GM21737 (cell line): ENCODE results near the gene KLHL29.

Experiments
- ATAC-seq: cut with Tn5 transposase; IDR thresholded peaks from one replicate; pipeline ENCODE4 v1.9.1; 2021; ENCODE audit warnings: mild to moderate bottlenecking, moderate library complexity; ENCODE audit not compliant: unreplicated experiment

Gene KLHL29

DNA sequence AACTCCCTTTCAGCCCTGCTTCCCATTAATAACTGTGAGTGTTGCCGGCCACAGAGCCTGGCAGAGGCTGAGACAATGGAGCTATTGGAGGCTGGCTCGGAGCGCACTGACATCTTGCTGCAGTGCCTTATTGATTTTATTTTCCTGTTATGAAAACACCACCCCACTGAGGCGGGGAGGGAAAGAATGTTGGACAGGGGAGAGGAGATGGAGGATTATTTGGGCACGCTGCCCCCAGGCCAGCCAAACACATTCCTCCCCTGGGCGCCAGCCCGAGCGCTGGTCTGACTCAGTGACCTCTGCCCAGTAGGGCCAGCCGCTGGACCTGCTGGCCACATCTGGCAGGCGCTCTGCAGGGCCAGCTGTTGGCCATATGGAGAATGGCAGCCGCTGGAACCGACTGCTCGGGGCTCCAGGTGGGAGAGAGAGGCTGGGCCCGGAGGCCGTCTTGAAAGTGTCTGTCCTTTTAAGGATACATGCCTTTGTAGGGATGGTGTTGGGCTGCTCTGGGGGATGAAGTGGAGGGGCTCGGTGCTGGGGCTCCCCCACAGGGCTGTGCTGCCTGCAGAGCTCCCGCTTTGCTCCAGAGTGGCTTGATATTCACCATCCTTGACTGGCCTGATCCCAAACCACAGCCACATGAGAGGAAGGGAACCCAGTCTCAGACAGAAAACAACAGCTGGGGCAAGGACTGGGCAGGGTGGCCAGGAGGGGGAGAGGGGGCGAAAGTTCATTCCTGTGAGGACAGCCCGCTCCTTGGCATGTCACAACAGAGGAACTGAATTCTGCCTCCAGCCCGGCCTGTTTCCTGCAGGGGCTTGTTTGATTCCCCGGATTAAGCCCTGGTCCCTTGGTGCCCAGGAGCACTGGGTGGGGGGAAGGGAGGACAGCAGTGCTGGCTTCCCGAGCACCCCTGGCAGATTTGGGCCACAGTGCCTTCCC, 179.0 kb downstream of the KLHL29 start:
- no peak for ATAC-seq

- ATAC-seq, result no peak
Observed at GRCh38 chr2:23564615-23564960, 179.6 kb downstream of the KLHL29 start.

DNA sequence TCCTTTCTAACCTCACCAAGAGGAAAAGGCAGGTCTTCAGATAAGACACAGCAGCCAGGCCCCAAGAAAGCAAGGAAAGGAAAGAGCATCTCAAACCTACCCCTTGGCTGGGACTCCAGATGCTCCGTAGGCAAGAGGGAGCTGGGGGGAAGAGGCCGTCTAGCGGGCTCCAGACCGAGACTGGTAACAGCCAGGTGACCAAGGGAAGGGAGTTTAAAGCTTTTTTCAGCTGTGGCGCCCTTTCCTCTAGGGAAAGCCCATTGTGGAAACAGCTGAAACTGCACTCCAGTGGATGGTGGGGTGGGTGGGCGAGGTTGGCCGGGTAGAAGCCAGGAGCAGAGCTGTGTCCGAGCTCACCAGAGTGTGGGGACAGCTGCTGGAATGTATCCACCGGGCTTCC, 180.4 kb downstream of the KLHL29 start:
- ATAC-seq, result no peak

- ATAC-seq, result no peak
Observed at GRCh38 chr2:23565814-23566213, 180.8 kb downstream of the KLHL29 start.

DNA sequence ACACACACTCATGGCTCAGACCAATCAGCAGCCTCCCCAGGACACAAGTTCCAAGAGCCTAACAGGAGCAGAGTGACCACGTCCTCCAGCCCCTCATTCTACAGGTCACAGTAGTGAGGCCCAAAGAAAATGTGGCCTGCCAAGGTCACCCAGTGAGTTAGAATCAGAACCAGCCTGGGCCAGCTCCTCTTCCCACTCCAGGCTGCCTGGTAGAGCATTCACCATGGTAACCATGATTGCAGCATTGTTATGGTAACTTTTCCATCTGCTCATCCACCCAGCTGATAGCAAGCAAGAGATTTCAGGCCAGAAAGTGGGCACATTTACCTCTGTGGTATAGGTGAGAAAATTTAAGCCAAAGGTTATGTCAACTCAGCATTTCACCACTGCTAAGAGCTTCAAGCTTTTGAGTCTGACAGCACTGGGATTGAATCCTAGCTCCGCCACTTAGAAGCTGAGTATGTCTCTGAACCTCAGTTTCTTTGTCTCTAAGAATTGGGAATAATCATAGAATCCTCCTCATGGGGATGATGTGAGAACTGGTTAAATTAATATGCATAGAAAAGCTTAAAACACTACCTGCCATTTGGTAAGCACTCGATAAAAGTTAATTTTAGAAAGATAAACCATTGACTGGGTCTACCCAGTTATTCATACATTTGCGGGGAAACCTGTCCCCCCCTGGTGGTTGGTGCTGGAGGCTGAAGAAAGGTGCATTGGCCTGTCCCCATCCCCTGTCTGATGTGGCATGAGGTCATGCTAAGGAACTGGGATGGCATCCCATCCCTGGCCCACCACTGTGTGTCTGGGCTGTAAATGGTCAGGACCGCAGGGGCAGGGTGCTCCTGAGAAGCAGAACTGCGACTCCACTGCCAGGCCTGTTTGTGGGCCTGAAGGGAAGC, 181.5 kb downstream of the KLHL29 start:
- ATAC-seq, result no peak

DNA sequence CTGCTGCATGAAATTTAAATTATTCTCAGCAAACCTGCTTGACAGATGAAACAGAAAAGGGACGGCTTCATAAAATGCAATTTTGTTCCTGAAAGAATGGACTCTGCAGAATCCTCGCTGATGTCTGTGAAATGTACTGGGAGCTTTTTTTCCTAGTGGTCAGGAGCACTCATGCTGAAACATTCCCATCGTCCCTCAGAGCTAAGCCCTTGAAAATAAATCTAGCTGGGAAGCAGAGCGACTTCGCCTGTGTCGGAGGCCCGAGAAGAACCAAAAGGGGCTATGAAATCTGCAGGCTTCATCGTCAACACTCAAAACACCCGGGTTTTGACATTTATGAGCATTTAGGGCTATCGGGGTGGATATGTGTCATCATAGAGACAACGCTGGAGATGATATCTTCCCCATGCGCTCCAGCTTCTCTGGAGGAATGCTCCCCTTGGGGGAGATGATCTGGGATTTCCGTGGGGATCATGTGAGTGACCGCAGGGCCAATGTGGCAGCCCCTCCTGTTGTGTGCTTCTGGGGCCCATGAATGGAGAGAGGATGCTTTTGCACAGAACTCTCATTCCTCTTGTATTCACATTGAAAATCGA, 182.3 kb downstream of the KLHL29 start:
- ATAC-seq, result no peak

DNA sequence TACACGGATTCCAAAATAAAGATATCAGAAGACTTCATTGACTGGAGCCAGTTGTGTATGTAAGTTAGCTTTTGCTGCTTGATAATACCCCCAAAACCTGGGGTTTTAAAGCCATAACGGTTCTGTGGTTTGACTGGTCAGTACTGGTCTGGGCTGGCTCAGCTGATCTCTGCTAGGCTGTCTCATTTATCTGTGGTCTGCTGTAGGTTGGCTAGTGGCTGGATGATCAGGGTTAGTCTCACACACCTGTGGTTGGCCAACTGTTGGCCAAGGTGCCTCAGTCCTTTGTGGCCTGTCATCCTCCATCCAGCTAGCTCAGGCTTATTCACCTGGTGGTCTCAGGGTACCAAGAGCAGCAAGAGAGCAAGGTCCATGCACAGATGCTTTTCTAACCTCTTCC, 183.2 kb downstream of the KLHL29 start:
- ATAC-seq, result no peak

DNA sequence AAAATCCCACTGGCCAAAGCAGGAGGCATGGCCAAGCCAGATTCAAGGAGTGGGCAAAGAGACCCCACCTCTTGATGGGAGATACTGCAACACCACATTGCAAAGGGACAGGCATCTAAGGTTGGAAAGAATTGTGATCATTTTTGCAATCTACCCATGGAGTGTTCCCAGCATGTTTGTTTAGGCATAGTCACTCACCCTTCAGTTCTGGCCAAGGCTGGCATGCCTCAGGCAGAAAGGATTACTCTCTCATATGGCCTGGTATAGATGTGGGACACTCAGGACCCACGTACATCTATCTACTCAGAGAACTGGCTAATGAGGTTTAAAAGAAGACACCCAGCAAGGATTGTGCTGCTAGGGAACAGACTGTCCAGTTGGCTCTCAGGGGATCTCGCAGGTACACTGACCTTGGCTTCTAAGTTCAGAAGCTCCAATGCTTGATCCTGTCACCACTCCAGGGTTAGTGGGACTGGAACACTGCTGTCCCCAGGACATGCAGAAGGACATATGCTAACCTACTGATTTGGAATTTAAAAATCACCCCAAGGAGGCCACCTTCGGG, 183.7 kb downstream of the KLHL29 start:
- no peak for ATAC-seq

DNA sequence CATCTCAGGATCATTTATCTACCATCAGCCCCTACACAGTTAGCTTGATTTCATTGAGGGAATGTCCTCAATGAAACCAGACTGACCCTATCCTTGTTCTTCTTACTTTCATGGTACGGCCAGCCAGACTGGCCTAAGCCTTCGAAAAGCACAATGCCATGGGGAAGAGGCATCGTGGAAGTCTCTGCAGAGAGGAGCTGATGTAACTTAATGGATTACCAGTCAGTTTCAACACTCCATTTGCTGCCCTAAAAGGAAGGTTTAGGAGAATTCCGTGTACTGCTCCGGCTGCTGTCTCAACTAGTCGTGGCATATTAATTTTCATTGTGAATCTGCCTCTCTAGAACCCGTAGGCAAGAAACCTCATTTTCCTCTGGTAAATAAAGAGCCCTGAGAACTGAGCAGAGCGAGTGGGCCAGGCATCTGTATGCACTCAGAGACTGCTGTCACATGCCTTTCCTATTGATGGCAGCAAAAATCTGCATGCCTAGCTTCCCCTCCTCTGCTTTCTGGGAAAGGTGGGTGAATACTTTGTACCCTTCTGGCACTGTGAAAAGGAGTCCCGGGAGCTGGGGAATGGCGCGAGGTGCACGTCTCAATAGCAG, 184.9 kb downstream of the KLHL29 start:
- ATAC-seq, result no peak

DNA sequence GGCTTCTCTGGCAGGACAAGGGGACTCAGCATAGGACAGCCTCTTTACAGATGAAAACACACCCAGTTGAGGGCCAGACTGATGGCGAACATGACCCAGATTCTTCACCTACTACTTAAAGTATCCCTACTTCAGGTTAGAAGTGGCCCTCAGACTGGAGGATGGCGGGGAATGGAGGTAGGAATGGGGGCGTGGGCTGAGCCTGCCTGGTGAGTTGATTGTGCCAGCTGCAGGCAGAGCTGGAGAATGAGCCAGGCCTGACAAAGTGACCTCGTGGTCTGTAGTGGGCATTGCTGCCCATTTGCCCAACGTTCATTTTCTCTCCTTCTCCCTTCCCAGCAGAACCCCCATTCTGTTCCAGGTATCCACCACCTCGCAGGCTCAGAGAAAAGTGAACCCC, 186.1 kb downstream of the KLHL29 start:
- ATAC-seq, result no peak

DNA sequence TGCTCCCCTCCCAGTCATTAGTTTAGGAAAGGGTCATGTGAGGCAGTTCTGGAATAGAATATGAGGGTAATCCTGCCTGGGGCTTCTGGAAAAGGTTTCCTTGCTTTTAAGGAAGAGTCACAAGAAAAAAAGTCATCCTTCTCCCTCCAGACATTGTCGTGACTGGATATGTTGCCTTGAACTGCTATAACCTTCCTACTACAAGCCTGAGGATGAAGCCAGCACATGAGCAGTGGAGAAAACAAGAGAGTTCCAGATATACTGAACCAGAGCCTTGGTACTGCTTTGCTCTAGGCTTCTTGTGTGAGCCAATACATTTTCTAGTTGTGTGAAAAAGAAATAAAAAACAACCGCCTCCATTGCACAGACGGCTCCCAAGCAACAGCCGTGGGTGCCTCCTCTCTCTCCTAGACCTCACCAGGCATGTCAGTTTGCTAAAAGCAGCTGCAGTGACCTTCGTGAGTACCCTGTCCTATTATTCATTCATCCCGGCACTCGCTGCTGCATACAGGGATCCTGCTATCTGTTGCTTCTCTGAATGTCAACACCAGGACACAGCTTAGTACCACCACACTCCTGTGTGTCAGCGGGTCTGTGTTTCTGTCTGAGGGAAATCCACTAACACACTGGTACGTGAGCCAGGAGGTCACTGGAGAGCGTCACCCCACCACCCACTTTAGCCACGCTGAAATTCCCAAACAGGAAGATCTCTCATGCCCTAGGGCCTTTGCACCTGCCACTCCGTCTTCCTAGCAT, 186.7 kb downstream of the KLHL29 start:
- ATAC-seq, result no peak

DNA sequence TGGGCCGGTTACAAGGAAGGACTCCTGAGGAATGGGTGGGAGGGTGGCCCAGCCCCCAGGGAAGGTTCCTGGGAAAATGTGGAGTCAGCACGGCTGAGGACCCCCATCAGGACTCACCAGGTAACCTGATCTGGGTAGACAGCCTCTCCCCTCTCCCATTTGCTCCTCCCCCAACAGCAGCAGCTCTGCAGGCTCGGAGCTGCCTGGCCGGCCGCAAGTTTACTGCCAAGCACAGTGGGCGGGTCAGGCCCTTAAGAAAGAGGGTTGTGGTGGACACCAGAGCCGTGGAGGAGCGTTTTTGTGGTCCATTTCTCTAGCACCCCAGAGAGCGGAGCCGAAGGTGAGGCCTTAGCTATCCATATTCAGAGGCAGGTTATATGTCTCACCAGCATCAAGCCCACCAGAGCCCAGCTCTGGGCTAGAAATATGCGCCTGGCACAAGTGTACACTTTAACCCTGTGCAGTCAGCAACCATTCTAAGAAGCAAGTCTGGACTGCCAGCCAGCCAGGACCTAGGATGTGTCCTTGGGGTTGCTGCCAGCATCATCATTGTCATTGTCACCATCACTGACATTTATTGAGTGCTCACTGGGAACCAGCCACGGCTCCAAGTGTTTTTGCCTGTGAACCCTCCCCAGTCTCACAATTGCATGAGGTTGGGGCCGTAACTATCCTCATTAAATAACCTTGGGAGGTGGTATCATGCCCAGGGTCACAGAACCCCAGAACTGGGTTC, 190.1 kb downstream of the KLHL29 start:
- no peak for ATAC-seq

GRCh38 chr2:23578964-23579671, 194.1 kb downstream of the KLHL29 start:
- ATAC-seq, result no peak

- ATAC-seq, result no peak
Observed at GRCh38 chr2:23579674-23580073, 194.7 kb downstream of the KLHL29 start.

DNA sequence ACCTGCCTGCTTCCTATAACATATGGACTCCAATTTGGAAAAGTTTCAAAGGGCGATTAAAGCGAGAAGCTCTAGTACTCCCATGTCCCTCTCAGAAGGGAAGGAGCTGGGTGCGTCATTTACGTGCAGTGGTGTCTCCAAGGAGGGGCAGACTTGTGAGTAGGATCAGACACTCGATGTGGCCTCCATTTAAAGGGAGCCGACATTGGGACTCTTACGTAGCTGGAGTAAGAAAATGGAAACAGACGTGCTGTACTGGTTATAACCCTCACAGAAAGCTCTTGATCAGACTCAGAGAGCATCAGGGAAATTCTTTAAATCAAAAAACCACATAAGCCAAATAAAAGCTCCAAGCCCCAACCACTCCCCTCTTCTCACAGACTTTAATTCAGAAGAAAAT, 198.5 kb downstream of the KLHL29 start:
- ATAC-seq, result no peak

DNA sequence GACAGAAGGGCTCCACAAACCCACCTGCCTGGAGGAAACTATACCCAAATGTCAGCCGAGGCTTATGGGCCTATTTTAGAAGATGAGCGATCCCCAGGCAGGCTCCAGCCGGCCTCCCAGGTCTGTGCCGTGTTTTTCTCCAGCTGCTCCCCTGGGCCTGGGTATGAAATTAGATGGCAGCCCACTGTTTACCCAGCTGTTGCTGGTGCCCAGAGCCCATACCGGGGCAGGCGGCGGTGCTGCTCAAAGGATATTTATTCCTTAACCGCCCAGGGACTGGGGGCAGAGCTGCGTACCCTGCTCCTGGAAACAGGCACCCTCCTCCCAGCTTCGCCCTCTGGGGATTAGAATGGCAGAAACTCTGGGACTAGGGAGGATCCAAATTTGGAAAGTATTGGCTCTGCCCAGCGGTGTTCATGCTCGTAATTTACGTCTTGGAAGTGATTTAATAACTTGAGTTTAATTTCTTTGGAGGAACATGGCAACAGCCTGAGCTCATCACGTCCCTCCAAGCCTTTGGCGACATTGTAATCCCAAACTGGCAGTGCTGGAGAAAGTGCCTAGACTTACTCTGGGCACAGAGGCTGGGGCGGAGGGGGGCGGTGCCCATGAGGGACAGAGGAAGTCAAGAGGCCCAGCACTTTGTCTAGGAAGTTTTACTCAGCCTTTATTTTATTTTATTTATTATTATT, 199.2 kb downstream of the KLHL29 start:
- no peak for ATAC-seq

- no peak for ATAC-seq
Observed at GRCh38 chr2:23585273-23586170, 200.5 kb downstream of the KLHL29 start.
